Neural cell (in vitro differentiated cells): ENCODE data around the gene PSMA7. TPM values are rescaled to one million over a fixed set of nuclear protein-coding genes. Genes with fewer than 3 reads are reported as not detected.

ENCODE experiments used
- H2AFZ ChIP-seq: fragments of 200-600, 300-800 bp; sonication (generic), shearing (Covaris generic); 2 replicates; pipeline ENCODE4 v1.6.0; 2014; ENCODE audit warnings: low read depth, mild to moderate bottlenecking, antibody characterized with exemption, low read length, moderate library complexity
- H3F3A ChIP-seq: fragments of 200-600 bp; shearing (Covaris generic); 2 replicates; pipeline ENCODE4 v1.6.1; 2016; ENCODE audit warnings: mild to moderate bottlenecking, moderate library complexity, mixed read lengths, antibody characterized with exemption, low read length; ENCODE audit not compliant: insufficient read depth, poor library complexity, severe bottlenecking
- H3K27ac ChIP-seq: fragments of 200-600, 300-800 bp; sonication (generic), shearing (Covaris generic); 2 replicates; pipeline ENCODE4 v1.5.1; 2014; ENCODE audit warnings: mild to moderate bottlenecking, low read length, moderate library complexity
- H3K27me3 ChIP-seq: fragments of 300-800, 200-600 bp; sonication (generic), shearing (Covaris generic); 2 replicates; pipeline ENCODE4 v1.6.0; 2014; ENCODE audit warnings: mild to moderate bottlenecking, low read depth, low read length, moderate library complexity; ENCODE audit not compliant: insufficient read depth
- H3K36me3 ChIP-seq: fragments of 300-800, 200-600 bp; sonication (generic), shearing (Covaris generic); 2 replicates; pipeline ENCODE4 v1.5.1; 2014; ENCODE audit warnings: mild to moderate bottlenecking, antibody characterized with exemption, low read length, moderate library complexity; ENCODE audit not compliant: insufficient read depth
- H3K4me2 ChIP-seq: fragments of 300-800, 200-600 bp; sonication (generic), shearing (Covaris generic); 2 replicates; pipeline ENCODE4 v1.6.0; 2014; ENCODE audit warnings: mild to moderate bottlenecking, low read length
- H3K4me3 ChIP-seq: fragments of 300-800, 200-600 bp; sonication (generic), shearing (Covaris generic); 2 replicates; pipeline ENCODE4 v1.5.1; 2014; ENCODE audit warnings: mild to moderate bottlenecking, low read length, moderate library complexity
- H3K79me2 ChIP-seq: fragments of 200-600 bp; shearing (Covaris generic); replicated peaks from 2 replicates; pipeline ENCODE4 v1.6.0; 2014; ENCODE audit warnings: mild to moderate bottlenecking, low read length, moderate library complexity; ENCODE audit not compliant: insufficient read depth
- H3K9ac ChIP-seq: fragments of 300-800, 200-600 bp; sonication (generic), shearing (Covaris generic); 2 replicates; pipeline ENCODE4 v1.6.1; 2016; ENCODE audit warnings: mild to moderate bottlenecking, low read length, mixed read lengths
- H3K9me2 ChIP-seq: fragments of 200-600 bp; shearing (Covaris generic); 2 replicates; pipeline ENCODE4 v1.6.1; 2016; ENCODE audit warnings: mild to moderate bottlenecking, low read length, mixed read lengths; ENCODE audit not compliant: insufficient read depth
- H3K9me3 ChIP-seq: fragments of 200-600, 300-800 bp; sonication (generic), shearing (Covaris generic); 2 replicates; pipeline ENCODE4 v1.6.1; 2016; ENCODE audit warnings: mild to moderate bottlenecking, mixed run types, low read length, moderate library complexity, mixed read lengths
- H4K20me1 ChIP-seq: fragments of 200-600 bp; shearing (Covaris generic); 2 replicates; pipeline ENCODE4 v1.6.1; 2016; ENCODE audit warnings: mild to moderate bottlenecking, mixed run types; ENCODE audit not compliant: insufficient read depth
- EP300 ChIP-seq: fragments of 450-650 bp; conservative IDR thresholded peaks from 2 replicates; pipeline ENCODE4 v1.6.1; 2014; ENCODE audit warnings: antibody characterized with exemption, mild to moderate bottlenecking, moderate library complexity; ENCODE audit not compliant: poor library complexity, severe bottlenecking
- EZH2 ChIP-seq: fragments of 200-600, 300-800 bp; shearing (Covaris generic), sonication (generic); IDR thresholded peaks from 2 replicates; pipeline ENCODE4 v1.6.1; 2014; ENCODE audit warnings: antibody characterized with exemption, low read length, borderline replicate concordance, mild to moderate bottlenecking; ENCODE audit not compliant: insufficient read depth, poor library complexity, severe bottlenecking
- MXI1 ChIP-seq: fragments of 450-650 bp; conservative IDR thresholded peaks from 2 replicates; pipeline ENCODE4 v1.6.1; 2014; ENCODE audit warnings: antibody characterized with exemption, mild to moderate bottlenecking; ENCODE audit not compliant: poor library complexity, severe bottlenecking
- POLR2AphosphoS5 ChIP-seq: IDR thresholded peaks from 2 replicates; pipeline ENCODE4 v1.6.1; 2012
- RAD21 ChIP-seq: fragments of 450-650 bp; conservative IDR thresholded peaks from 2 replicates; pipeline ENCODE4 v1.6.1; 2014; ENCODE audit warnings: antibody characterized with exemption, mild to moderate bottlenecking, moderate library complexity
- SMC3 ChIP-seq: fragments of 450-650 bp; conservative IDR thresholded peaks from 2 replicates; pipeline ENCODE4 v1.6.1; 2014; ENCODE audit warnings: antibody characterized with exemption, mild to moderate bottlenecking, moderate library complexity; ENCODE audit not compliant: poor library complexity
- TAF1 ChIP-seq: IDR thresholded peaks from 2 replicates; pipeline ENCODE4 v1.6.1; 2012; ENCODE audit warnings: low read depth
- polyA plus RNA-seq: library from polyadenylated mRNA; depleted of rRNA; stranded (reverse); fragments of >200 nt; gene quantifications from 2 replicates; pipeline ENCODE4 v1.2.3, GENCODE V29; 2014
- TF ChIP-seq, protein P1 (sequence below): fragments of 450-650 bp; IDR thresholded peaks from 2 replicates; pipeline ENCODE4 v1.5.1; 2014; ENCODE audit warnings: antibody characterized with exemption, mild to moderate bottlenecking, moderate library complexity; ENCODE audit not compliant: poor library complexity, severe bottlenecking
- TF ChIP-seq, protein P2 (sequence below): IDR thresholded peaks from 2 replicates; pipeline ENCODE4 v1.6.1; 2012; ENCODE audit warnings: borderline replicate concordance

The PSMA7 gene
- polyA plus RNA-seq, 1 donor from 2014 or later = 874 TPM

DNA sequence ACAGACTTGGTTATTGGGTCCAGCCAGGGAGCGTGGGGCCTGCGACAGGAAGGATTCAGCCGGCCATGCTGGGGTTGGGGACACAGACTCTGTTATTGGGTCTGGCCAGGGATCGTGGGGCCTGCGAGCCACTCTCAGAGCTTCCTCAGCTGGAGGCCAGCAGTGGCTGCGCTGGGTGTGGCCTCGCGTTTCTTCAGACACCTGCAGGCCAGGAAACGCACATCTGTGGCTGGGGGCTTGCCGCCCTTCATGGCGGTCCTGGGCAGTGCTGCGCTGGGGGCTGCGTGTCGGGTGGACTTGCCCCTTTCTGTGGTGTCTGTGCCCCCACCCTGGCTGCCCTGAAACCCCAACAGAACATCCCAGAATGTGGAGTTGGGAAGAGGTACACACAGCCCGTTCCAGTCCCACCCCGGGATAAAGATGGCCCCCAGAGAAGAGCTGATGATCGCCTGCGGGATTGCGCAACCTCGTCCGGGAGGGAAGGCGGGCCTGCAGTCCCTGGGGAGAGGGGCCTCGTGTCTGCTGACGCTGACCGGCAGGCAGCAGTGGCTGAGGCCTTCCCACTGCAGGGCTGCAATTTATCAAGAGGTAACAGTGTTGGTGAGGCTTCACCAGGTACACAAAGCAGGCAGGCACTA, 22.7 kb upstream of the PSMA7 start:
- no peaks in the 10 kb centered on the region for H3F3A ChIP-seq
- TF ChIP-seq, protein P1, sequence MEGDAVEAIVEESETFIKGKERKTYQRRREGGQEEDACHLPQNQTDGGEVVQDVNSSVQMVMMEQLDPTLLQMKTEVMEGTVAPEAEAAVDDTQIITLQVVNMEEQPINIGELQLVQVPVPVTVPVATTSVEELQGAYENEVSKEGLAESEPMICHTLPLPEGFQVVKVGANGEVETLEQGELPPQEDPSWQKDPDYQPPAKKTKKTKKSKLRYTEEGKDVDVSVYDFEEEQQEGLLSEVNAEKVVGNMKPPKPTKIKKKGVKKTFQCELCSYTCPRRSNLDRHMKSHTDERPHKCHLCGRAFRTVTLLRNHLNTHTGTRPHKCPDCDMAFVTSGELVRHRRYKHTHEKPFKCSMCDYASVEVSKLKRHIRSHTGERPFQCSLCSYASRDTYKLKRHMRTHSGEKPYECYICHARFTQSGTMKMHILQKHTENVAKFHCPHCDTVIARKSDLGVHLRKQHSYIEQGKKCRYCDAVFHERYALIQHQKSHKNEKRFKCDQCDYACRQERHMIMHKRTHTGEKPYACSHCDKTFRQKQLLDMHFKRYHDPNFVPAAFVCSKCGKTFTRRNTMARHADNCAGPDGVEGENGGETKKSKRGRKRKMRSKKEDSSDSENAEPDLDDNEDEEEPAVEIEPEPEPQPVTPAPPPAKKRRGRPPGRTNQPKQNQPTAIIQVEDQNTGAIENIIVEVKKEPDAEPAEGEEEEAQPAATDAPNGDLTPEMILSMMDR = no peak
- no peak for TF ChIP-seq POLR2AphosphoS5
- TF ChIP-seq, protein P2, sequence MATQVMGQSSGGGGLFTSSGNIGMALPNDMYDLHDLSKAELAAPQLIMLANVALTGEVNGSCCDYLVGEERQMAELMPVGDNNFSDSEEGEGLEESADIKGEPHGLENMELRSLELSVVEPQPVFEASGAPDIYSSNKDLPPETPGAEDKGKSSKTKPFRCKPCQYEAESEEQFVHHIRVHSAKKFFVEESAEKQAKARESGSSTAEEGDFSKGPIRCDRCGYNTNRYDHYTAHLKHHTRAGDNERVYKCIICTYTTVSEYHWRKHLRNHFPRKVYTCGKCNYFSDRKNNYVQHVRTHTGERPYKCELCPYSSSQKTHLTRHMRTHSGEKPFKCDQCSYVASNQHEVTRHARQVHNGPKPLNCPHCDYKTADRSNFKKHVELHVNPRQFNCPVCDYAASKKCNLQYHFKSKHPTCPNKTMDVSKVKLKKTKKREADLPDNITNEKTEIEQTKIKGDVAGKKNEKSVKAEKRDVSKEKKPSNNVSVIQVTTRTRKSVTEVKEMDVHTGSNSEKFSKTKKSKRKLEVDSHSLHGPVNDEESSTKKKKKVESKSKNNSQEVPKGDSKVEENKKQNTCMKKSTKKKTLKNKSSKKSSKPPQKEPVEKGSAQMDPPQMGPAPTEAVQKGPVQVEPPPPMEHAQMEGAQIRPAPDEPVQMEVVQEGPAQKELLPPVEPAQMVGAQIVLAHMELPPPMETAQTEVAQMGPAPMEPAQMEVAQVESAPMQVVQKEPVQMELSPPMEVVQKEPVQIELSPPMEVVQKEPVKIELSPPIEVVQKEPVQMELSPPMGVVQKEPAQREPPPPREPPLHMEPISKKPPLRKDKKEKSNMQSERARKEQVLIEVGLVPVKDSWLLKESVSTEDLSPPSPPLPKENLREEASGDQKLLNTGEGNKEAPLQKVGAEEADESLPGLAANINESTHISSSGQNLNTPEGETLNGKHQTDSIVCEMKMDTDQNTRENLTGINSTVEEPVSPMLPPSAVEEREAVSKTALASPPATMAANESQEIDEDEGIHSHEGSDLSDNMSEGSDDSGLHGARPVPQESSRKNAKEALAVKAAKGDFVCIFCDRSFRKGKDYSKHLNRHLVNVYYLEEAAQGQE = no peak
- TF ChIP-seq EP300 = no peak
- TF ChIP-seq RAD21 = no peak
- no peak for TF ChIP-seq MXI1
- no peak for TF ChIP-seq SMC3
- TF ChIP-seq EZH2 = no peak
- no peak for TF ChIP-seq TAF1
- no peaks in the 10 kb centered on the region for H3K79me2 ChIP-seq
- no peaks in the 10 kb centered on the region for H3K9me2 ChIP-seq
- H3K27me3 ChIP-seq = no peaks in the 10 kb centered on the region
- no peak overlapping the region for H3K4me2 ChIP-seq
- H3K36me3 ChIP-seq = no peaks in the 10 kb centered on the region
- no peaks in the 10 kb centered on the region for H4K20me1 ChIP-seq
- H3K9ac ChIP-seq = no peak overlapping the region
- H3K27ac ChIP-seq = no peak overlapping the region
- H2AFZ ChIP-seq = no peak overlapping the region
- H3K9me3 ChIP-seq = no peaks in the 10 kb centered on the region
- no peak overlapping the region for H3K4me3 ChIP-seq

DNA sequence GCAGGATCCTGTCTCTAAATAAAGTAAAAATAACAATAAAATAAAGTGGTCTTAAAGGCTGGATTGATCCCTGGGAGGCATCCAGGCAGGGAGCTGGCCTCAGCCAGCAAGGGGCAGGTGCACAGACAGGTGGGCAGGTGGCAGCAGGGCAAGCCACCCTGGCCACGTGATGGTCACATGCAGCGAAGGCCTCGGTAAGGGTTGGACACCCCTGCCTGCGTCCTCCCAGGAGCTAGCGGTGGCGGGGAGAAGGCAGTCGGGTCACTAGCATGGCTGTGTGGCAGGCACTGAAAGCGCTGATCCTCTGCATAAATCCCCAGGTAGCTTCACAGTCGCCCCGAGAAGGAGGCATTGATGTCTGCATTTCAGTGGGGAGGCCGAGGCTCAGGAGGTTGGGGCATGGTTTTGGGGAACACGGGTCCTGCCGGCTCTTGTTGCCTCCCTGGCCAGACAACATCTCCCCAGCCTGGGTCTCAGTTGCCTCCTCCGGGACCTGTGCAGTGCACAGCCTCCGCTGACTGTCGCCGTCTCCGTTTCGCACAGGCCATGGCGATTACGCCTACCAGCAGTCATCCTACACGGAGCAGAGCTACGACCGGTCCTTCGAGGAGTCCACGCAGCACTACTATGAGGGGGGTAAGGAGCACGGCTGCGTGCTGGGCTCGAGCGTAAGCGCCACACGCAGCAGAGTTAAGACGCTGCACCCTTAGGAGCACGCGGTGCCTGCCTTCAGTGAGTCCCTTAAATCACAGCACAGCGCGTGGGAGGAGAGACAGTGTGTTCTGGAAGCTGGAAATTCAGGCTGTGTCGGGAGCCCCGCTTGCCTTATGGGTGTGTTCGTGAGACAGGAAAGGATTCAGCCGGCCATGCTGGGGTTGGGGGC, 21.9 kb upstream of the PSMA7 start:
- no peaks in the 10 kb centered on the region for H3K9me3 ChIP-seq
- no peak overlapping the region for H3K9ac ChIP-seq
- H3K79me2 ChIP-seq = no peaks in the 10 kb centered on the region
- no peaks in the 10 kb centered on the region for H4K20me1 ChIP-seq
- TF ChIP-seq EP300 (no peak), EZH2 (no peak), SMC3 (no peak), MXI1 (no peak), TAF1 (no peak), POLR2AphosphoS5 (no peak), RAD21 (no peak)
- TF ChIP-seq, protein P1 = no peak
- TF ChIP-seq, protein P2 = no peak
- no peaks in the 10 kb centered on the region for H3K27me3 ChIP-seq
- H3K9me2 ChIP-seq = no peaks in the 10 kb centered on the region
- H3F3A ChIP-seq = no peaks in the 10 kb centered on the region
- H3K4me2 ChIP-seq = no peak overlapping the region
- H3K4me3 ChIP-seq = no peak overlapping the region
- no peak overlapping the region for H3K27ac ChIP-seq
- no peaks in the 10 kb centered on the region for H3K36me3 ChIP-seq
- no peak overlapping the region for H2AFZ ChIP-seq
